ENCODE results near the gene SAMD1. TPM values are rescaled to one million over a fixed set of nuclear protein-coding genes. Genes with fewer than 3 reads are reported as not detected.

SAMD1 gene
- polyA plus RNA-seq, 1 donor (not counting 4 experiments of a cell fraction or from before 2014, with no cell fraction given) = 5.3 TPM

GRCh38 chr19:14059093-14059480 lies 31.5 kb downstream of the SAMD1 start:
- no peaks in the 10 kb centered on the region for H3K9me3 ChIP-seq (ENCODE audit: control insufficient read depth, low read depth, low read length)
- H3K4me2 ChIP-seq (ENCODE audit: control insufficient read depth, extremely low read depth, insufficient read depth, low read depth, low read length) = no peak overlapping the region
- peaks cover 43% of the 10 kb centered on the region for H3K27me3 ChIP-seq (ENCODE audit: control insufficient read depth, extremely low read depth, insufficient read depth, low read length)
- no peaks in the 10 kb centered on the region for H3K4me1 ChIP-seq (ENCODE audit: control insufficient read depth, extremely low read depth, insufficient read depth, low read length)
- H2AFZ ChIP-seq (ENCODE audit: control insufficient read depth, low read length) = no peak overlapping the region
- DNase-seq (ENCODE audit: low read depth, low spot score) (no peak), FAIRE-seq (no peak)
- dilution Hi-C loops (cut with MboI; ENCODE audit: extremely low pct_ligation_motif_present, low sequenced_read_pairs) = no loop called here
- TF ChIP-seq CTCF (optimal IDR thresholded peaks at IDR 0.05 in 1 of 3, IDR thresholded peaks at IDR 0.05 in 1 of 3, conservative IDR thresholded peaks at IDR 0.05 in 1 of 3; ENCODE audit: extremely low read depth in 1 of 3, insufficient read depth in 2 of 3, low read length in 3 of 3) (peak; percentile 71 to 95 (median 81)), EZH2 (IDR thresholded peaks at IDR 0.05; ENCODE audit: low read length) (no peak)
- H3K9ac ChIP-seq (ENCODE audit: control insufficient read depth, extremely low read depth, insufficient read depth, low read length) = no peak overlapping the region
- H3K79me2 ChIP-seq (ENCODE audit: control insufficient read depth, insufficient read depth, low read length) = no peaks in the 10 kb centered on the region
- no peaks in the 10 kb centered on the region for H3K9me1 ChIP-seq (ENCODE audit: control insufficient read depth, extremely low read depth, insufficient read depth, low read length)
- H3K36me3 ChIP-seq (ENCODE audit: control insufficient read depth in 2 of 2, extremely low read depth in 1 of 2, insufficient read depth in 2 of 2, low read length in 2 of 2) = no peaks in the 10 kb centered on the region
- no peaks in the 10 kb centered on the region for H4K20me1 ChIP-seq (ENCODE audit: control insufficient read depth, extremely low read depth, insufficient read depth, low read length)
- H3K4me3 ChIP-seq (ENCODE audit: control insufficient read depth in 2 of 3, extremely low read depth in 1 of 3, insufficient read depth in 2 of 3, low read depth in 1 of 3, low read length in 3 of 3) = no peak overlapping the region
- no peak overlapping the region for H3K27ac ChIP-seq (ENCODE audit: control insufficient read depth, insufficient read depth, low read length)

- no peaks in the 10 kb centered on the region for H3K36me3 ChIP-seq (ENCODE audit: control insufficient read depth in 2 of 2, extremely low read depth in 1 of 2, insufficient read depth in 2 of 2, low read length in 2 of 2)
- dilution Hi-C loops (cut with MboI; ENCODE audit: extremely low pct_ligation_motif_present, low sequenced_read_pairs) = no loop called here
- H2AFZ ChIP-seq (ENCODE audit: control insufficient read depth, low read length) = no peak overlapping the region
- no peak overlapping the region for H3K27ac ChIP-seq (ENCODE audit: control insufficient read depth, insufficient read depth, low read length)
- H3K9me3 ChIP-seq (ENCODE audit: control insufficient read depth, low read depth, low read length) = no peaks in the 10 kb centered on the region
- H4K20me1 ChIP-seq (ENCODE audit: control insufficient read depth, extremely low read depth, insufficient read depth, low read length) = no peaks in the 10 kb centered on the region
- H3K79me2 ChIP-seq (ENCODE audit: control insufficient read depth, insufficient read depth, low read length) = no peaks in the 10 kb centered on the region
- no peaks in the 10 kb centered on the region for H3K4me1 ChIP-seq (ENCODE audit: control insufficient read depth, extremely low read depth, insufficient read depth, low read length)
- H3K9me1 ChIP-seq (ENCODE audit: control insufficient read depth, extremely low read depth, insufficient read depth, low read length) = no peaks in the 10 kb centered on the region
- no peak overlapping the region for H3K9ac ChIP-seq (ENCODE audit: control insufficient read depth, extremely low read depth, insufficient read depth, low read length)
- H3K4me3 ChIP-seq (ENCODE audit: control insufficient read depth in 2 of 3, extremely low read depth in 1 of 3, insufficient read depth in 2 of 3, low read depth in 1 of 3, low read length in 3 of 3) = no peak overlapping the region
- DNase-seq (ENCODE audit: low read depth, low spot score) (no peak), FAIRE-seq (no peak)
- H3K27me3 ChIP-seq (ENCODE audit: control insufficient read depth, extremely low read depth, insufficient read depth, low read length) = peaks cover 43% of the 10 kb centered on the region
- peak overlapping the region; percentile 27 for H3K4me2 ChIP-seq (ENCODE audit: control insufficient read depth, extremely low read depth, insufficient read depth, low read depth, low read length)
- TF ChIP-seq CTCF (optimal IDR thresholded peaks at IDR 0.05 in 1 of 3, IDR thresholded peaks at IDR 0.05 in 1 of 3, conservative IDR thresholded peaks at IDR 0.05 in 1 of 3; ENCODE audit: extremely low read depth in 1 of 3, insufficient read depth in 2 of 3, low read length in 3 of 3) (no peak), EZH2 (IDR thresholded peaks at IDR 0.05; ENCODE audit: low read length) (peak; percentile 18)
These were observed 32.1 kb downstream of the SAMD1 start for GRCh38 chr19:14058182-14059092.
